HG03521 (cell line): ENCODE data around the gene RFX3.
A peak's percentile ranks its signal among the peaks of the same experiment; 100 is the strongest.

Source experiments
- ATAC-seq: cut with Tn5 transposase; IDR thresholded peaks from one replicate; pipeline ENCODE4 v1.9.1; 2021; ENCODE audit warnings: mild to moderate bottlenecking, moderate library complexity; ENCODE audit not compliant: unreplicated experiment

Gene RFX3

GRCh38 chr9:3514786-3515185, 11.0 kb downstream of the RFX3 start:
- no peak for ATAC-seq

- no peak for ATAC-seq
These were observed 12.5 kb downstream of the RFX3 start for GRCh38 chr9:3513265-3513818.

GRCh38 chr9:3511551-3511950, 14.2 kb downstream of the RFX3 start:
- ATAC-seq: no peak

- no peak for ATAC-seq
These were observed 15.0 kb downstream of the RFX3 start for GRCh38 chr9:3510796-3511195.

GRCh38 chr9:3509926-3510325, 15.9 kb downstream of the RFX3 start:
- ATAC-seq: no peak

- ATAC-seq: no peak
These were observed 17.1 kb downstream of the RFX3 start for GRCh38 chr9:3508521-3509291.

- no peak for ATAC-seq
These were observed 17.7 kb downstream of the RFX3 start for GRCh38 chr9:3508078-3508431.

- no peak for ATAC-seq
These were observed 18.3 kb downstream of the RFX3 start for GRCh38 chr9:3507395-3508077.

GRCh38 chr9:3506164-3506563, 19.6 kb downstream of the RFX3 start:
- no peak for ATAC-seq

- ATAC-seq: no peak
These were observed 23.0 kb downstream of the RFX3 start for GRCh38 chr9:3502560-3503398.

GRCh38 chr9:3500044-3500443, 25.8 kb downstream of the RFX3 start:
- no peak for ATAC-seq

- ATAC-seq: no peak
These were observed 27.1 kb downstream of the RFX3 start for GRCh38 chr9:3498691-3499090.

GRCh38 chr9:3497857-3498256, 27.9 kb downstream of the RFX3 start:
- no peak for ATAC-seq

GRCh38 chr9:3497401-3497800, 28.4 kb downstream of the RFX3 start:
- ATAC-seq: no peak

GRCh38 chr9:3495855-3496254, 29.9 kb downstream of the RFX3 start:
- no peak for ATAC-seq

- no peak for ATAC-seq
These were observed 33.6 kb downstream of the RFX3 start for GRCh38 chr9:3492214-3492613.

- no peak for ATAC-seq
These were observed 34.4 kb downstream of the RFX3 start for GRCh38 chr9:3491450-3491849.

GRCh38 chr9:3490957-3491356, 34.8 kb downstream of the RFX3 start:
- ATAC-seq: no peak

GRCh38 chr9:3482578-3482977, 43.2 kb downstream of the RFX3 start:
- no peak for ATAC-seq

- ATAC-seq: no peak
These were observed 45.5 kb downstream of the RFX3 start for GRCh38 chr9:3480353-3480655.

GRCh38 chr9:3479514-3480352, 46.1 kb downstream of the RFX3 start:
- peak; percentile 44 for ATAC-seq
